NCI-H2107 (cell line): ENCODE data around the gene FGF19.
A peak's percentile ranks its signal among the peaks of the same experiment; 100 is the strongest.
"Not testable (repeated sequence)": the region's sequence is repeated elsewhere in the genome, so short reads cannot be mapped to it uniquely, and the experiment has no call there.

Experiments used
- DNase-seq: peaks from one replicate; lab custom pipeline; 2025; lab: John Stamatoyannopoulos, UW

The FGF19 gene

DNA sequence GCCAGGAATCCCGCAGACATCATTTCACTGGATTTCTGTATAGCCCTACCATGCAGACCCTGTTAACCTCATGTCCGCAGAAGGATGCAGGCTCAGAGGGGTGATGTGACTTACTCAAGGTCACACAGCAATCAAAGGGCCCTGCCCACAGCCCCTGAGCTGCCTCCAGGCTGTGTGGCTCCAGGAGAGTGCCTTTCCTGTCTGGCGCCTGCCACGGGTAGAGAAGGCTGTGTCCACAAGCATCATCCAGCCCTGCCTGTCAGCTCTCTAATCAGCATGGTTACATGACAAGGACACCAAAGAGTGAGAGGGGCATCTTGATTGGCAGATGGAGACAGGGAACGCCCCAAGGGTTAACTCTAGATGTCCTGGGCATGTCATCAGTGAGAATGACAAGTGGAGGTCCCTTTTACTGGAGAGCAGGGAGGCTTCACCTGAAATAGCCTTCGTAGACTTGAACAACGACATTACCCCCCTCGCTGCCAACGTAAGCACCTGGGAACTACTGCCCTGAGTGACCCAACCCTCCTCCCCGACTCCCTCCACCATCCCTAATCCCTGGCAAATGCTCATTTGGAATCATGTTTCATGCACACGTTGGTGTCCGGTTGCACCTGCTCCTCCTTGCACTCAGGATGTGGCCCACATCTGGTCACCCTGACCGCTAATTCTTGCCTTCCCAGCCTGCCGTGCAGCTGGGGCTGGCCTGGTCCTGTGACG is 6.9 kb downstream of the FGF19 start:
- DNase-seq: no peak

DNA sequence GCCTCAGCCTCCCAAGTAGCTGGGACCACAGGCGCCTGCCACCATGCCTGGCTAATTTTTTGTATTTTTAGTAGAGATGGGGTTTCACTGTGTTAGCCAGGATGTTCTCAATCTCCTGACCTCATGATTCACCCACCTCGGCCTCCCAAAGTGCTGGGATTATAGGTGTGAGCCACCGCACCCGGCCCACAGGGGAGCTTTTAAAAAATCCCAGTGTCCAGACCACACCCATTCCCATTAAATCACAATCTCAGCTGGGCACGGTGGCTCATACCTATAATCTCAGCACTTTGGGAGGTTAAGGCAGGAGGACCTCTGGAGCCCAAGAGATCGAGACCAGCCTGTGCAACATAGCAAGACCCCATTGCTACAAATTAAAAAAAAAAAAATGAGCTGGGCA is 7.8 kb downstream of the FGF19 start:
- not testable (repeated sequence) for DNase-seq

DNA sequence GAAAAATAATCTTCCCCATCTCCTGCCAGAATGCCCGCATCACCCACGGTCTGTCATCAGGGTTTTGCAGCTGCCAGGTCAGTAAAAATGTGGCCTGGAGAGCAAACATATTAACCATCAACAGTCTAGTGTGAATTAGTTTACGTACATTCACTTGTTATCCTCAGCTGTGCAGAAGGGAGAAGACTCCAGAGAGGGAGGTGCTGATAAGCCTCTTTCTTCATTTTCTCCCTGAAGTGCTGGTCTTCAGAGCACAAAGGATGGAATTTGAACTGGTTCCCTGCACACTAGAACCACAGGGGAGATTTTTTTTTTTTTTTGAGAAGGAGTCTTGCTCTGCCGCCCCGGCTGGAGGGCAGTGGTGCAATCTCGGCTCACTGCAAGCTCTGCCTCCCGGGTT is 8.2 kb downstream of the FGF19 start:
- no peak for DNase-seq

DNA sequence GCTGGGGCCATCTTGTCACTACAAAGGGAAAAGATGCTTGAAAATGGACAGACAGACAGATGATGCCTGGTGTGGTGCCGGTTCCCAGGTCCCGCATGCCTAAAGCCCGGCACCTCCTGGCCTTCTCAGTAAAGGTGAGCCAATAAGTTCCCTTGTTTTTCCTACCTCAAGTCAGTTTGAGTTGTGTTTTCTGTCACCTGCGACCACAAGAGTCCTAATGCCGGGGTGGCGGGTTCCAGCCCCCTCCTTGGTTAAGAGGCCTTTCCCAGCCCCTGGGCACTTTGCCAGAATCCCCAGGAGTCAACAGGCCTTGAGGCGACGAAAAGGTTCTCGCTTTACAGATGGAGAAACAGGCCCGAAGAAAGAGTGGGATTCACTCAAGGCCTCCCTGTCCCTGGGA is 9.0 kb downstream of the FGF19 start:
- DNase-seq: no peak

DNA sequence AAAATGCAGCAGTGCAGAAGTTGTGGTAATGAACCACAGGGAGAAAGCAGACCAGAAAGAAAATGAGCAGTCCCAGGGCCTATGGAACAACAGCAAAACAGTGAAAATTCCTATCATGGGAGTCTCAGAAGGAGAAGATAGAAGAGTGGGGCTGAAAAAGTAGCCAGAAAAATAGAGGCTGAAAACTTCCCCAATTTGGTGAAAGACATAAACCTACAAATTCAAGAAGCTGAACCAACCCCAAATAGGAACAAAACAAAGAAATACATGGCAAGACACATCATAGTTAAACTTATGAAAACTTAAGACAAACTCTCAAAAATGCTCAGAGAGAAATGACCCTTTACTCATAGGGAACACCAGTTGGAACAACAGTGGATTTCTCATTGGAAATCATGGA is 11.4 kb downstream of the FGF19 start:
- DNase-seq: no peak

DNA sequence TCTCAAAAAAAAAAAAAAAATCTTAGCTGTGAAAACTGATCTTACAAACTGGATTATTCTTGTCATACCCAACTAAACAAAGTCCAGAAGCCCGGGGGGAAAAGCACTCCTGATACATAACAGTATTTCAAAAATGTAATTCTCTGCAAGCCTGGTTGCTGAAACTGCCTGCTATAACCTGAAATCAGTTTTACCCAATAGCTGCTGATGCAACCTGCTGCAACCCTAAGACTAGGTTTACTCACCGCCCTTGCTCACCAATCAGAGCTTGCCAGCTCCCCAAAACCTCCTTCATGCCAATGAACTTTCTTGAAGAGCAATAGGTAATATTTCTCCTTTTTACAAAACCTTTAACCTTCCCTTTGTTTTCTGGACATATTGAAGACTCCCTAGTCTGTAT is 12.4 kb downstream of the FGF19 start:
- DNase-seq: no peak

DNA sequence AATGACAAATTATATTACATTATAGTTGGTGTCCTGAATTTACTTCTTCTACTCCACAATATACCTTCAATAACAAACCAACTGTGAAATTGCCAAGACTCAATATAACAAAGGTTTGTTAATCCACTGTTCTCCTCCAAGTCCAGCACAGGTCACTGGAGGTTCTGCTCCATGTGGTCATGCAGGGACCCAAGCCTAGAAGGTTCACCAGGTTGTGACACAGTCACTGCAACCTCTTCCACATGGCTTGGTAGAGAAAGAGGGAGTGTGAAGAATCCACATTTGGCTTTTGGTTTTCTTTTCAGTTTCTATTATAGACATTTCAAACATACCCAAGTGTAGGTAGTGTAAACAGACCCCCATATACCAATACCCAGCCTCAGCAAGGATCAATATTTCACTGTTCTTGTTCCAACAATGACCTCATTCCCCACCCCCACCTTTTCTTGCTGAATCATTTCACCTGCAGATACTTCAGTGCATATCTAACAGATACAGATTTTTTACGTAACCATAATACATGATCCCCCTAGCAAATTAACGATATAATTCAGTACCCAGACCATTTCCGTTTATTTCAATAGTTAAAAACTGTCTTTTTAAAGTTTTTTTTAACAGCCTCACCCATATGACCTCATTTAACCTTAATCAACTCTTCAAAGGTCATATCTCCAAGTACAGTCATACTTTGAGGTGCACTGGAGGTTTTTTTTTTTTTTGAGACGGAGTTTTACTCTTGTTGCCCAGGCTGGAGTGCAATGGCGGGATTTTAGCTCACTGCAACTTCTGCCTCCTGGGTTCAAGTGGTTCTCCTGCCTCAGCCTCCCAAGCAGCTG is 14.1 kb downstream of the FGF19 start:
- DNase-seq: no peak

DNA sequence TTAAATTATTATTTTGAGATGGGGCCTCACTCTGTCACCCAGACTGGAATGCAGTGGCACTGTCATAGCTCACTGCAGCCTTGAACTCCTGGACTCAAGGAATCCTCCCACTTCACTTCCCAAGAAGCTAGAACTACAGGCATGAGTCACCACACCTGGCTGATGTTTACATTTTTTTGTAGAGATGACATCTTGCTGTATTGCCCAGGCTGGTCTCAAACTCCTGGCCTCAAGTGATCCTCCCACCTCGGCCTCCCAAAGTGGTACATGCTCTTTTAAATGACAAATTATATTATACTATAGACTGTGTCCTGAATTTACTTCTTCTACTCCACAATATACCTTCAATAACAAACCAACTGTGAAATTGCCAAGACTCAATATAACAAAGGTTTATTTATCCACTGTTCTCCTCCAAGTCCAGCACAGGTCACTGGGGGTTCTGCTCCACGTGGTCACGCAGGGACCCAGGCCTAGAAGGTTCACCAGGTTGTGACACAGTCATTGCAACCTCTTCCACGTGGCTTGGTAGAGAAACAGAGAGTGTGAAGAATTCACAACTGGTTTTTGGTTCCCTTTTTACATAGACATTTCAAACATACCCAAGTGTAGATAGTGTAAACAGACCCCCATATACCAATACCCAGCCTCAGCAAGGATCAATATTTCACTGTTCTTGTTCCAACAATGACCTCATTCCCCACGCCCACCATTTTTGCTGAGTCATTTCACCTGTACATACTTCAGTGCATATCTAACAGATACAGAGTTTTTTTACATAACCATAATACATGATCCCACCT is 15.7 kb downstream of the FGF19 start:
- DNase-seq: not testable (repeated sequence)

DNA sequence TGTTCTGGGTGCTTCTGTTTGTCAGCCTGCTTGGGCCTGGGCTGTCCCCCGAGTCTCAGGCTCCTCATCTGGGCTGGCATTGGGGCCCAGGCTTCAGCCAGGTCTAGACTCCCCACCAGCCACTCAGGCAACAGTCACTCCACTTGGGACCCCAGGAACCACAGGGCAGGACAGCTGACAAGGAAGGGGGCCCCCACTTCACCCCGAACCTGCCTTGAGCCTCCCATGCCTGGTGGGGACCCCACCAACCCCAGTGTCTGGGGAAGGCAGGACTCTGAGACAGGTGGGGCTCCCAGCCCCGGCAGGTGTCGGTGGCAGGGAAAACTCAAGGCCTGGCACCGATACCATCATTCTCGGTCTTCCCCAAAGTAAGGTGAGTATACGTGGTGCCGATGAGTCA is 17.0 kb downstream of the FGF19 start:
- DNase-seq: no peak

DNA sequence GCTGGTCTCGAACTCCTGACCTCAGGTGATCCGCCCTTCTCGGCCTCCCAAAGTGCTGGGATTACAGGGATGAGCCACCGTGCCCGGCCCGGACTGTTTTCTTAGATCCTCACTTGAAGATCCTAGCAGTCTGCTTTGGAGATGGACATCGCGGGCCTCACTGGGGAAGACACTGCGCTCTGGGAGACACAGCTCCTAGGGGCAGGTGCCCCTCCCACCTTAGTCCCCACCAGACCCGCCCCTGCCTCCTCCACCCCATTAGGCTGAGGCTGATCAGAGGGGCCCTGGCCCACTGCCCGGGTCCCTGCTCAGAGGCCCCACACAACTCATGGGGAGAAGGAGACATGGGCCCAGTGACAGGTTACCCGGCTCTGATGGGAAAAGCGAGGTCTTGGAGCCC is 17.4 kb downstream of the FGF19 start:
- no peak for DNase-seq

DNA sequence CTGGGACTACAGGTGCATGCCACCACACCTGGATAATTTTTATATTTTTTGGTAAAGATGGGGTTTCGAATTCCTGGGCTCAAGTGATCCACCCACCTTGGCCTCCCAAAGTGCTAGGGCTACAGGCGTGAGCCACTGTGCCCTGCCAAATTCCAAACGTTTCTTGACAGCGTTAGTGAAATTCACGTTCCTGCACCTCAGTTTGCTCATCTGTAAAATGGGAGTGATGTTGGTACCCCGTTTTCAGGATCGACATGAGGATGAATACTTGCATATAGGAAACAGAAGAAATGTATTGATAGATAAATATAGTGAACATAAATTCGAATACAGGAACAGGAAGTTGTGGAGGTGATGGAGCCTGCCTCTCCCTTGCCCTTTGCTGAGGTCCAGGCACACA is 18.5 kb downstream of the FGF19 start:
- DNase-seq: no peak

DNA sequence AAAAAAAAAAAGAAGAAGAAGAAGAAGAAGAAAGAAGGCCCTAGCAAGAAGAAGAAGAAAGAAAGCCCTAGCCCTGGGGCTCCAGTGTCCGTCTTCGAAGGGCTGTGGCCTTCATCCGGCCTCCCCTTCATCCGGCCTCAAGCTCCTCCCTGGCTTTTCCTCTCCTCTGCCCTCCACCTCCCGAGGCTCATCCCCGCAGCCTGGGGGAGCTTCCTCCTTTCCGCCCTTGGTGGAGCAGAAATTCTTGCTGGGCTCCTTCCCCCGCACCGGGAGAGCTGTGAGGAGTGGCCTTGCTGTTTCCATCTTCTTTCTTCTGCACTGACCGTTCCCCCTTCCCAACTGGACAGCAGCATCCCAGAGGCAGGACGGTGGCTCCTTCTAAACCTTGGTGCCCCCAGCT is 19.2 kb downstream of the FGF19 start:
- no peak for DNase-seq

DNA sequence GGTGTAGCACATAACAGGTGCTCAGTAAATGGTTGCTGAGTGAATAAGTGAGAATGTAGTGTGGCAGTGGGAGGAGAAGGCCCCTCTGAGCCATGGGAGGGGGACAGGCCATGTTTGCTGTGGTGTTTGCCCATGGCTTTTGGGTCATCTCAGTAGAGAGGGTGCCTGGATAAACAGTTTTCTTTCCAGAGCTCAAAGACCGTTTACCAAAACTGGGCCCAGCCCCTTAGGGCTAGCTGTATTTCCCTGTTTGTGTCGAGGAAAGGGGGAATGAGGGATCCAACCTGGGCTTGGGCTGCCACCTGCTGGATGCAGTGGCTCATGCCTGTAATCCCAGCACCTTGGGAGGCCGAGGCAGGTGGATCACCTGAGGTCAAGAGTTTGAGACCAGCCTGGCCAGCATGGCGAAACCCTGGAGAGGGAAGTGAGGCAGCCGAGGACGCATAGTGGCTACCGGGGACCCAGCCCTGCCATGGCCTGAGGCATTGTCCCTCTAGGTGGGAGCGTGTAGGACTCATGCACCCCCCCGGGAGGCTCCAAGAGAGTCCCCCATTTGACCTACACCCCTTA is 20.0 kb downstream of the FGF19 start:
- no peak for DNase-seq

DNA sequence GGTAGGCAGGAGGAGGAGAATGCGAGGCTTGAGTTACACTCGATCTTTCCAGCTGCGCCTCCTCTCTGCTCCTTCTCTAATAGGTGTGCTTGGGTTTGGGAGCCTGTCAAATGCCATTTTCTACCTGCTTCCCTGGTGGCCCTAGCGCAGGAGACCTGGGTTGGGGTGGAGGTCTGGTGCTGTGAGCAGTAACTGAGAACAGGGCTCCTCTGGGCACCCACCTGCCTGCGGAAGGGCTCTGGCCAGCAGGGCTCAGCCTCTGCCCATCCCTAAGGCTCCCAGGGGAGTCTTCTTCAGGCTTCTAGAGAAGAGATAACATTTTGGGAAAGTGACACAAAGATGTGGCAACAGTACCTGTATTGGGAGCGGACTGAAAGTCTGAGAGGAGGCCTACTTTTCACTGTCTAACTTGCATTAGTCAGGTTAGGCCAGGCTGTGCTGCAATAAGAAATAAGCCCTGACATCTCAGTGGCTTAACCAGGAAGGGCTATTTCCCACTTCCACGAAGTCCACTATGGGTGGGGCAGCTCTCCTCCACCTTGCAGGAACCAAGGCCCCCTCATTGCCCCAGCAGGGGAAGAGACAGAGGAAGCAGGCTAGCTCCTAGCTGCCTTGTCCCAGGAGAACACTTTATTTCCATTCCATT is 21.0 kb downstream of the FGF19 start:
- no peak for DNase-seq

DNA sequence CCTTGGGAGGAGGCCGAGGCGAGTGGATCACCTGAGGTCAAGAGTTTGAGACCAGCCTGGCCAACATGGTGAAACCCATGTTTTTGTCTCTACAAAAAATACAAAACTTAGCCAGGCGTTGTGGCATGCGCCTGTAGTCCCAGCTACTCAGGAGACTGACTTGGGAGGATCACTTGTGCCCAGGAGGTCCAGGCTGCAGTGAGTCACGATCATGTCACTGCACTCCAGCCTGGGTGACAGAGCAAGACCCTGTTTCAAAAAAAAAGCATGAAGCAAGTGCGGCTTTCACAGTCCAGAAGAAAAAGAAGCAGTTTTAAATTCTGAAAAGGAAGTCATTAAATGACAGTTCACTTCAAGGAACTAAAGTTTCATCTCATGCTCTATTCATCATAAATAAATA is 21.6 kb downstream of the FGF19 start:
- DNase-seq: no peak

DNA sequence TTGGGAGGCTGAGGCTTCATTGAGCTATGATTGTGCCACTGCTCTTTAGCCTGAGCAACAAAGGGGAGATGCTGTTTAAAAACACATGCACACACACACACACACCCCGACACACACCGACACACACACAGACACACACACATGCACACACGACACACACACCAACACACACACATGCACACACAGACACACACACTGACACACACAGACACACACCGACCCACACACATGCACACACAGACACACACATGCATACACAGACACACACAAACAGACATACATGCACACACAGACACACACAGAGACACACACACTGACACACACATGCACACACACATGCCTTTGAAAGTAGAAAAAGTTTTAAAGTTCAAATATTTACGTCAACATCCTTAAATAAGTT is 23.1 kb downstream of the FGF19 start:
- no peak for DNase-seq

DNA sequence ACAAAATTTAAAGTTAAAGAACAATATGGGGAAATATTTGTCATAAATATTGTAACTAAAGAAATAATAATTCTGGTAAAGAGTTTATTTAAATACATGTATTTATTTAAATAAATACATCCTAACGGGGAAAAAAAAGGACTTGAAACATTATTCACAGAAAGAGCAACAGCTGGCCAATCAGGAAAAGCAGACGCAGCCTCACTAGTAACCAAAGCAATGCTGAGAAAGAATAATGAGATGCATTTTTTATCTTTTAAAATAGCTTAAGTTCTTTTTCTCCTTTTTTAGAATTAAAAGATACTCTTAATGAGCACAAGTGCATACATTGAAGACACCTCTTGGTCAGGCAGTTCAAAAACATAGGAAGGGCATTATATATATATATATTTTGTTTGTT is 26.1 kb downstream of the FGF19 start:
- DNase-seq: no peak

DNA sequence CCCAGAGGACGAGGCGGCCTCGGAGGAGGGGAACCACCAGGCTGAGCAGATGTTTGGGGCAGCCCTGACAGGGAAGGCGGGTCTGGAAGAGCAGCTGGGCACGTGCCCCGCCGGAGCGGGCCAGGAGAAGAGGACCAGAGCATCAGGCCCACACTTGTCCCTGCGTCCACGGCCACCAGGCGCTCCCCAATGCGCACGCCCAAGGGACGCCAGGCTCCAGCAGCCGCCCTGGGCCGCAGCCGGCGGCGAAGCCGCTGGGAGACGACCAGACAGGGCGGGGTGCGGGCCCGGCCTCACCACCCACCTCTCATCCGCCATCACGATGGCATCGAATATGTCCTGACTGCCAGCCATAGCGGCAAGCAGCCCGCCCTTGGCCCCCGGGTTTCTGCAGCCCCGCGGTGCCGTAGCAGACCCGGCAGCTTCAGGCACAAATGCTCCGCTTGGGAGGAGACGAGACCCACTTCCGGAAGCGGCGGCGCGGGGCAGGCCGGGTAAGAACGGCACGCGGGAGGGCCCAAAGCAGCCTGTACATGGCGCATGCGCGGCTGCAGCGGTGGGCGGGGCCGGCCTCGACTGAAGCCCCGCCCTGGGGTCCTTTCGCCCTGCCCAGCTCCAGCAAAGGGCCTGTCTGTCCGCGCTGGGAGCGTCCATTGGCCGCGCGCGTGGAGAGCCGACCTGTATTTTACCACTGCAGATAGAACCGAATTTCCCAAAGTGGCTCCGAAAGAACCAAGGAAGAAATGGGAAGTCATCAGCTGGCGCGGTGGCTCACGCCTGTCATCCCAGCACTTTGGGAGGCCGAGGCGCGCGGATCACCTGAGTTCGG is 28.7 kb downstream of the FGF19 start, which contains the start of gene LTO1:
Gene LTO1 (minus strand): TSS at position 468 of the 829 bp plus-strand sequence. CDS start 114 bp downstream, at position 354.
- peak; percentile 80 for DNase-seq

DNA sequence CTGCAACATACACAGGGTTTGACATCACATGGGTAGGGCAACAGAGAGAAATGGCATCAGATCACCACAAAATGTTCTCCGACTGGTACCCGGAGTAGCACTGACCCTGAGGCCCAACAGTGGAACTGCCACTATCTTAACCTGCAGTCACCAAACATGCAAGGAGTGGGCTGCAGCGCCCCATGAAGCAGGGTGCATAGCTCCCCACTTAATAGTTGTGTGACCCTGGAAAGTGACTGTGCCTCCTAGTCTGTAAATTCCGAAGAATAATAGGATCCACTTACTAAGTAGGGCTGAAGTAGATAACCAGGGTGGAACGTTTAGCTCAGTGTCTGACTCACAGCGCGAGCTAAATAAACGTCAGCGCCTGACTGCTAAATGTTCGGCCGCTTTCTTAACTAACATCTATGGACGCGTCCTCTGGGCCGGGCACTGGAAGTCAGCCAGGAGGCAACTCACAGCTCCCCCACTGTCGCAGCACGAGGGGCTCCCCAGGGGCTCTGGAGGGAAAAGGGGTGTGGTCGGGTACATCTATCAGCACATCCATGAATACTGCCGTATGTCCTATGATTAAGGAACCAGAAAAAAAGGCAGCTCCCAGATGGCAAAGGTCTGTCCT is 29.4 kb downstream of the FGF19 start:
- DNase-seq: no peak

DNA sequence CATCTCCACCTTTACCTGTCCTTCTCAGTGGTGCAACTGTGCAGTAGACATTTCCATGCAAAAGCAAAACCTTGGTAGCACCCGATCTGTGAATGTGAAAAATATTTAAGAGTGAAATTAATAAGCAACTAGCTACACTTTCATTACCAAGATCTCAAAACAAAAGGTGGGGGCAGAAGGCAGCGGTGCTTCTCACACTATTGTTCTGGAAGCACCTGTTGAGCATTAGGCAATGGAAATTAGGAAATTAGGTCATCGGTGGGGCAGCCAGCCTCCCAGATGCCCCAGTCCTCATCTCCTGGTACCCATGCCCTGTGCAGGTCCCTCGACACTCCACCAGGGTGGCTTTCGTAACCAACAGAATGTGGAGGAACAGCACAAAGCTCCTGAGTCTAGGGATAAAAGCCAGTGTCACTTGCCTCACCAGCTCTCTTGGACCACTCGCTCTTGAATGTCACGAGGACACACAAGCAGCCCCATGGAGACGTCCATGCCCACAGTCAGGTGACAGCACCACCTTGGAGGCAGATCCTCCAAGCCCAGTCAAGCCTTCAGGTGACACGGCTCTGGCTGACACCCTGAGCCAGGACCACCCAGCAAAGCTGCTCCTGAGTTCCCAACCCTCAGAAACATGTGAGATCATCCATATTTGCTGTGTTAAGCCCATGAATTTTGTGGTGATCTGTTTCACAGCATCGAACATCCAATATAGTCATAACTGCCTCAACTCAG is 31.9 kb downstream of the FGF19 start:
- no peak for DNase-seq
